K562 (cell line): ENCODE data around the gene IFI27L1. TPM values are rescaled to one million over a fixed set of nuclear protein-coding genes. Genes with fewer than 3 reads are reported as not detected.

Experiments
- ATAC-seq: fragments of 200-7000 bp; cut with Tn5 transposase; 3 replicates; pipeline ENCODE4 v1.9.1; 2020; ENCODE audit warnings: moderate library complexity
- BruUV-seq: library from RNA; stranded (reverse); fragments of 400-500 nt; replicated peaks from 2 replicates; lab custom pipeline; 2021; lab: Mats Ljungman, UMichigan
- CTCF ChIA-PET: fragments of 300-600 bp; formaldehyde crosslinking; extraction: SDS; loops from one replicate; lab custom pipeline; 2021; ENCODE audit warnings: low intra/inter-chr PET ratio; lab: Yijun Ruan, JAX
- POLR2A ChIA-PET: fragments of 300-600, 350-650 bp; sonication (Branson Sonifier 250); formaldehyde crosslinking; extraction: SDS; loops from one replicate; lab custom pipeline; 2021; ENCODE audit warnings: antibody characterized with exemption, inconsistent platforms; lab: Yijun Ruan, JAX
- DNase-seq, 4 experiments: peaks; one replicate each; pipeline versions ENCODE4 v3.0.0 to v3.0.0-alpha.2; 2011 to 2018; ENCODE audit warnings: low spot score in 3 of 4, mixed read lengths in 3 of 4; ENCODE audit errors: extremely low read depth in 1 of 4
- FAIRE-seq: peaks from 2 replicates; lab custom pipeline; 2011; peaks lifted over from hg19 to GRCh38; lab: Jason Lieb, UNC
- H2AFZ ChIP-seq: 2 replicates; pipeline ENCODE4 v1.6.0; 2011; ENCODE audit warnings: low read depth, low read length, control low read depth, inconsistent platforms
- H3K27ac ChIP-seq: fragments of 200-600 bp; 3 replicates; pipeline ENCODE4 v1.8.0; 2011; ENCODE audit warnings: low read depth, mild to moderate bottlenecking, control low read depth, inconsistent platforms, low read length, moderate library complexity, mixed read lengths; ENCODE audit errors: extremely low read depth
- H3K27me3 ChIP-seq, 2 experiments: fragments of 300-600 bp in 1 of 2; 2 replicates in 1 of 2; 3 replicates in 1 of 2; pipeline versions ENCODE4 v1.6.0 to v1.8.0; 2011; ENCODE audit warnings: inconsistent platforms in 2 of 2, low read length in 2 of 2, mild to moderate bottlenecking in 1 of 2, mixed read lengths in 1 of 2, moderate library complexity in 1 of 2; ENCODE audit not compliant: control insufficient read depth in 2 of 2, insufficient read depth in 2 of 2
- H3K36me3 ChIP-seq: fragments of 300-600 bp; 3 replicates; pipeline ENCODE4 v1.8.0; 2011; ENCODE audit warnings: mild to moderate bottlenecking, low read length, inconsistent platforms; ENCODE audit not compliant: control insufficient read depth, insufficient read depth
- H3K4me1 ChIP-seq, 2 experiments: fragments of 200-600 bp in 1 of 2; replicated peaks in 1 of 2; 2 replicates in 1 of 2; 3 replicates in 1 of 2; pipeline versions ENCODE4 v1.5.1 to v1.8.0; 2011; ENCODE audit warnings: inconsistent platforms in 2 of 2, low read length in 2 of 2, mild to moderate bottlenecking in 1 of 2, mixed read lengths in 1 of 2, moderate library complexity in 1 of 2; ENCODE audit not compliant: control insufficient read depth in 2 of 2, insufficient read depth in 2 of 2
- H3K4me2 ChIP-seq: 2 replicates; pipeline ENCODE4 v1.6.1; 2011; ENCODE audit warnings: low read length, control low read depth, inconsistent platforms, mixed read lengths; ENCODE audit not compliant: insufficient read depth
- H3K4me3 ChIP-seq: fragments of 200-600 bp; sonication (generic), shearing (Covaris generic); 2 replicates; pipeline ENCODE4 v1.5.1; 2016; ENCODE audit warnings: control low read depth, inconsistent platforms
- H3K79me2 ChIP-seq: fragments of 200-600 bp; 3 replicates; pipeline ENCODE4 v1.8.0; 2011; ENCODE audit warnings: low read length, inconsistent platforms; ENCODE audit not compliant: control insufficient read depth, insufficient read depth
- H3K9ac ChIP-seq, 2 experiments: 2 replicates each; pipeline versions ENCODE4 v1.6.0 to v1.6.1; 2011; ENCODE audit warnings: low read depth in 2 of 2, low read length in 2 of 2, control low read depth in 1 of 2, inconsistent platforms in 1 of 2, mild to moderate bottlenecking in 1 of 2, mixed read lengths in 1 of 2; ENCODE audit not compliant: insufficient read depth in 1 of 2
- H3K9me1 ChIP-seq: one replicate; pipeline ENCODE4 v1.6.0; 2011; ENCODE audit warnings: inconsistent platforms, mild to moderate bottlenecking, low read length, moderate library complexity; ENCODE audit not compliant: control insufficient read depth, insufficient read depth
- H3K9me3 ChIP-seq: replicated peaks from 2 replicates; pipeline ENCODE4 v1.5.1; 2011; ENCODE audit warnings: low read depth, low read length, inconsistent platforms; ENCODE audit not compliant: control insufficient read depth, insufficient read depth
- H4K20me1 ChIP-seq: replicated peaks from 2 replicates; pipeline ENCODE4 v1.6.1; 2011; ENCODE audit warnings: low read length, inconsistent platforms, mixed read lengths; ENCODE audit not compliant: control insufficient read depth, insufficient read depth
- ADNP ChIP-seq: fragments of 200-800 bp; sonication (Bioruptor generic); IDR thresholded peaks from 2 replicates; pipeline ENCODE4 v1.6.1; 2016; ENCODE audit warnings: missing genetic modification characterization, missing compliant biosample characterization
- CC2D1A ChIP-seq: fragments of 450-650 bp; IDR thresholded peaks from 2 replicates; pipeline ENCODE4 v1.6.1; 2017; ENCODE audit warnings: mild to moderate bottlenecking
- CHD1 ChIP-seq: fragments of 200-600 bp; sonication (generic); IDR thresholded peaks from one replicate; pipeline ENCODE4 v1.6.1; 2012; ENCODE audit warnings: mild to moderate bottlenecking, moderate library complexity, low read length, inconsistent platforms
- COPS2 ChIP-seq: fragments of 450-650 bp; conservative IDR thresholded peaks from 2 replicates; pipeline ENCODE4 v1.6.1; 2016; ENCODE audit warnings: mild to moderate bottlenecking, moderate library complexity
- IFI16 ChIP-seq: fragments of 250-450 bp; sonication (Bioruptor Pico); IDR thresholded peaks from 2 replicates; pipeline ENCODE4 v2.1.2; 2022; ENCODE audit warnings: mild to moderate bottlenecking, inconsistent platforms
- KLF1 ChIP-seq: fragments of 450-650 bp; IDR thresholded peaks from 2 replicates; pipeline ENCODE4 v1.6.1; 2016; ENCODE audit warnings: missing genetic modification characterization, missing compliant biosample characterization
- MTA3 ChIP-seq: fragments of 450-650 bp; formaldehyde crosslinking; IDR thresholded peaks from 2 replicates; pipeline ENCODE4 v1.6.1; 2017; ENCODE audit warnings: mild to moderate bottlenecking, borderline replicate concordance
- NR2C2 ChIP-seq, 2 experiments: fragments of 200-800 bp in 1 of 2; sonication (Bioruptor generic) in 1 of 2; sonication (generic) in 1 of 2; formaldehyde crosslinking in 1 of 2; IDR thresholded peaks; 2 replicates each; pipeline versions ENCODE4 v1.6.1 to v1.8.0; 2016 to 2022; ENCODE audit warnings: mild to moderate bottlenecking in 1 of 2, missing compliant biosample characterization in 1 of 2, missing genetic modification characterization in 1 of 2, missing genetic modification reagents in 1 of 2
- POLR2B ChIP-seq: fragments of 450-650 bp; IDR thresholded peaks from 2 replicates; pipeline ENCODE4 v1.6.1; 2018; ENCODE audit warnings: low read depth; ENCODE audit not compliant: partially characterized antibody
- PTTG1 ChIP-seq: fragments of 450-650 bp; IDR thresholded peaks from 2 replicates; pipeline ENCODE4 v1.6.1; 2016; ENCODE audit warnings: low read depth, mild to moderate bottlenecking, missing genetic modification characterization, missing compliant biosample characterization
- RBM34 ChIP-seq: fragments of 200-400 bp; formaldehyde crosslinking; IDR thresholded peaks from 2 replicates; pipeline ENCODE4 v1.6.1; 2018; ENCODE audit warnings: low read length, borderline replicate concordance; ENCODE audit not compliant: insufficient read depth
- SMARCA4 ChIP-seq: fragments of 450-650 bp; IDR thresholded peaks from 2 replicates; pipeline ENCODE4 v1.6.1; 2016
- SP1 ChIP-seq: sonication (generic); formaldehyde crosslinking; IDR thresholded peaks from 2 replicates; pipeline ENCODE4 v1.8.1; 2022; ENCODE audit warnings: mild to moderate bottlenecking, missing genetic modification reagents
- TGIF2 ChIP-seq: sonication (generic); formaldehyde crosslinking; IDR thresholded peaks from 2 replicates; pipeline ENCODE4 v1.8.1; 2022; ENCODE audit warnings: mild to moderate bottlenecking, missing genetic modification reagents, moderate library complexity
- ZNF134 ChIP-seq: fragments of 250-450 bp; sonication (Bioruptor Pico); conservative IDR thresholded peaks from 2 replicates; pipeline ENCODE4 v1.4.0; 2020
- ZNF384 ChIP-seq: IDR thresholded peaks from 2 replicates; pipeline ENCODE4 v1.6.1; 2012; ENCODE audit warnings: low read depth, low read length, improper control_type of control experiment
- WGBS: fragments of 100-300 bp; shearing (Covaris generic); methylation state at CpG from one replicate; pipeline ENCODE4 v1.1.6; 2016; ENCODE audit warnings: low coverage, mixed read lengths; ENCODE audit not compliant: insufficient coverage; ENCODE audit errors: missing lambda C conversion rate; 5-methylcytosine and 5-hydroxymethylcytosine counted together
- in situ Hi-C: fragments of 300-500 bp; cut with MboI; formaldehyde crosslinking; loops from 4 replicates; pipeline ENCODE4 v1.15.0; 2018; ENCODE audit warnings: inconsistent platforms, mixed read lengths
- intact Hi-C: fragments of 100-400 bp; cut with micrococcal nuclease; formaldehyde crosslinking; loops from 2 replicates; pipeline ENCODE4 v1.14.2; 2022
- polyA plus RNA-seq, 8 experiments: library from polyadenylated mRNA; depleted of rRNA in 4 of 8; stranded (reverse) in 5 of 8; unstranded in 3 of 8; fragments of >200 nt; fragmentation: Nextera tagmentation in 2 of 8; fragmentation: Illumina TruSeq in 1 of 8; extraction: Ambion mirVana in 2 of 8; extraction: Trizol in 1 of 8; gene quantifications; 2 replicates each; pipeline versions ENCODE4 v1.2.1 to v1.2.3, GENCODE V29; 2011 to 2014; ENCODE audit warnings: inconsistent platforms in 1 of 8, missing spikeins in 1 of 8
- total RNA-seq, 7 experiments: library from RNA; depleted of rRNA in 6 of 7; stranded (reverse); fragments of >200 nt in 6 of 7; fragmentation: Illumina TruSeq in 2 of 7; extraction: Trizol in 2 of 7; gene quantifications; 2 replicates each; pipeline versions ENCODE4 v1.2.1 to v1.2.3, GENCODE V29; 2011 to 2021; ENCODE audit warnings: low replicate concordance in 1 of 7
- TF ChIP-seq, protein P1 (sequence below): sonication (generic); formaldehyde crosslinking; IDR thresholded peaks from 2 replicates; pipeline ENCODE4 v1.8.0; 2022; ENCODE audit warnings: mild to moderate bottlenecking, missing genetic modification reagents

The IFI27L1 gene
- total and polyA plus RNA-seq, 9 of the 15 experiments (the other 6 are each of a cell fraction or from before 2014, with no cell fraction given) = 14.5 to 28.0 (median 23.8) TPM

DNA sequence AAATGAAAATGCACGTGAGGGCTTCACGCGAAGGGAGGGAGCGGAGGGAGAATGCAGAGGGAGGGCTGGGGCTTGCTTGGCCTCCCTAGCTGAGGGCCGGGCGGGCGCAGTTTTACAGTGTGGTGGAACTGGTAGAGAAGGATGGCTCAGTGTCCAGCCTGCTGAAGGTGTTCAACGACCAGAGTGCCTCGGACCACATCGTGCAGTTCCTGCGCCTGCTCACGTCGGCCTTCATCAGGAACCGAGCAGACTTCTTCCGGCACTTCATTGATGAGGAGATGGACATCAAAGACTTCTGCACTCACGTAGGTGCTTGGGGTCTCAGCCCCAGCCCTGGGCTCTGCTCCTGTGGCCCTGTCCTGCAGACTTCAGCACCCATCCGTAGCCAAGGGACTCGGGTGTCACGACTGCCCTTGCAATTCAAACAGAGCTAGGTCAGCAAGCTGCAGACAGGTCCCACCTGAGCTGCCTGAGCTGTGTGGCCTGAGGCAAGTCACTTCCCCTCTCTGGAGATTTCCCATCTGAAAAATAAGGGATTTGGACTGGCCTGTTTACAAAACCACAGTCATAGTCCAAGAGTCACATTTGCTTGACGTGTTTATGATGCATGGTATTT lies 36.5 kb upstream of the IFI27L1 start:
- in situ Hi-C loops (no loop called here), intact Hi-C loops (no loop called here)
- H2AFZ ChIP-seq = no peak overlapping the region
- no peak overlapping the region for H3K4me3 ChIP-seq
- H3K27me3 ChIP-seq = peaks cover 2 to 11% of the 10 kb centered on the region in 2 experiments; a peak in 4 of 5 replicates
- no peaks in the 10 kb centered on the region for H3K9me1 ChIP-seq
- TF ChIP-seq COPS2 (no peak), KLF1 (no peak), MTA3 (no peak), POLR2B (no peak), RBM34 (no peak), SP1 (CRISPR knock-in tag) (no peak), CC2D1A (no peak), IFI16 (CRISPR knock-in tag) (no peak), ZNF384 (no peak), CHD1 (no peak), SMARCA4 (no peak), NR2C2 (CRISPR knock-in tag; IDR thresholded peaks at IDR 0.05) (no peak), NR2C2 (tag; IDR thresholded peaks at IDR 0.05) (no peak), PTTG1 (tag) (no peak), ZNF134 (CRISPR knock-in tag) (no peak), TGIF2 (CRISPR knock-in tag) (no peak), ADNP (no peak)
- TF ChIP-seq, protein P1, sequence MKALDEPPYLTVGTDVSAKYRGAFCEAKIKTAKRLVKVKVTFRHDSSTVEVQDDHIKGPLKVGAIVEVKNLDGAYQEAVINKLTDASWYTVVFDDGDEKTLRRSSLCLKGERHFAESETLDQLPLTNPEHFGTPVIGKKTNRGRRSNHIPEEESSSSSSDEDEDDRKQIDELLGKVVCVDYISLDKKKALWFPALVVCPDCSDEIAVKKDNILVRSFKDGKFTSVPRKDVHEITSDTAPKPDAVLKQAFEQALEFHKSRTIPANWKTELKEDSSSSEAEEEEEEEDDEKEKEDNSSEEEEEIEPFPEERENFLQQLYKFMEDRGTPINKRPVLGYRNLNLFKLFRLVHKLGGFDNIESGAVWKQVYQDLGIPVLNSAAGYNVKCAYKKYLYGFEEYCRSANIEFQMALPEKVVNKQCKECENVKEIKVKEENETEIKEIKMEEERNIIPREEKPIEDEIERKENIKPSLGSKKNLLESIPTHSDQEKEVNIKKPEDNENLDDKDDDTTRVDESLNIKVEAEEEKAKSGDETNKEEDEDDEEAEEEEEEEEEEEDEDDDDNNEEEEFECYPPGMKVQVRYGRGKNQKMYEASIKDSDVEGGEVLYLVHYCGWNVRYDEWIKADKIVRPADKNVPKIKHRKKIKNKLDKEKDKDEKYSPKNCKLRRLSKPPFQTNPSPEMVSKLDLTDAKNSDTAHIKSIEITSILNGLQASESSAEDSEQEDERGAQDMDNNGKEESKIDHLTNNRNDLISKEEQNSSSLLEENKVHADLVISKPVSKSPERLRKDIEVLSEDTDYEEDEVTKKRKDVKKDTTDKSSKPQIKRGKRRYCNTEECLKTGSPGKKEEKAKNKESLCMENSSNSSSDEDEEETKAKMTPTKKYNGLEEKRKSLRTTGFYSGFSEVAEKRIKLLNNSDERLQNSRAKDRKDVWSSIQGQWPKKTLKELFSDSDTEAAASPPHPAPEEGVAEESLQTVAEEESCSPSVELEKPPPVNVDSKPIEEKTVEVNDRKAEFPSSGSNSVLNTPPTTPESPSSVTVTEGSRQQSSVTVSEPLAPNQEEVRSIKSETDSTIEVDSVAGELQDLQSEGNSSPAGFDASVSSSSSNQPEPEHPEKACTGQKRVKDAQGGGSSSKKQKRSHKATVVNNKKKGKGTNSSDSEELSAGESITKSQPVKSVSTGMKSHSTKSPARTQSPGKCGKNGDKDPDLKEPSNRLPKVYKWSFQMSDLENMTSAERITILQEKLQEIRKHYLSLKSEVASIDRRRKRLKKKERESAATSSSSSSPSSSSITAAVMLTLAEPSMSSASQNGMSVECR (CRISPR knock-in tag) = no peak
- ATAC-seq (no peak), FAIRE-seq (no peak), DNase-seq (no peak)
- H3K9ac ChIP-seq = no peak overlapping the region
- H3K4me1 ChIP-seq = peaks cover 0 to 6% of the 10 kb centered on the region in 2 experiments; a peak in 2 of 5 replicates
- no peaks in the 10 kb centered on the region for H4K20me1 ChIP-seq
- WGBS = 73% methylated on average over 7 of the region's 20 CpGs
- no peaks in the 10 kb centered on the region for H3K79me2 ChIP-seq
- H3K4me2 ChIP-seq = no peak overlapping the region
- no peak overlapping the region for H3K27ac ChIP-seq
- BruUV-seq = no TSS peak
- ChIA-PET CTCF (no interaction called here), POLR2A (interaction anchor here (0.6 kb wide), 1 partner anchor 31 kb away, joined by 3 read pairs; no protein-coding TSS in a partner anchor)
- H3K36me3 ChIP-seq = peaks cover 41% of the 10 kb centered on the region; the same call in 2 of the 3 replicates
- no peaks in the 10 kb centered on the region for H3K9me3 ChIP-seq
